RPMI7951 (cell line): Measurements from ENCODE around the gene HEXB. TPM values are rescaled to one million over a fixed set of nuclear protein-coding genes. Genes with fewer than 3 reads are reported as not detected.
A peak's percentile ranks its signal among the peaks of the same experiment; 100 is the strongest.
"Not testable (repeated sequence)": the region's sequence is repeated elsewhere in the genome, so short reads cannot be mapped to it uniquely, and the experiment has no call there.

ENCODE experiments used
- DNase-seq: peaks from one replicate; pipeline ENCODE4 v3.0.0-alpha.2; 2012; ENCODE audit warnings: low read depth
- total RNA-seq: library from RNA; depleted of rRNA; stranded (reverse); fragments of >200 nt; shearing (Covaris generic); gene quantifications from 2 replicates; pipeline ENCODE4 v1.2.3, GENCODE V29; 2014; rRNA removed

The HEXB gene
- total RNA-seq, 1 experiment from 2014 or later: 162 TPM

- no peak for DNase-seq
Measured at GRCh38 chr5:74738406-74738805, 53.4 kb downstream of the HEXB start.

DNA sequence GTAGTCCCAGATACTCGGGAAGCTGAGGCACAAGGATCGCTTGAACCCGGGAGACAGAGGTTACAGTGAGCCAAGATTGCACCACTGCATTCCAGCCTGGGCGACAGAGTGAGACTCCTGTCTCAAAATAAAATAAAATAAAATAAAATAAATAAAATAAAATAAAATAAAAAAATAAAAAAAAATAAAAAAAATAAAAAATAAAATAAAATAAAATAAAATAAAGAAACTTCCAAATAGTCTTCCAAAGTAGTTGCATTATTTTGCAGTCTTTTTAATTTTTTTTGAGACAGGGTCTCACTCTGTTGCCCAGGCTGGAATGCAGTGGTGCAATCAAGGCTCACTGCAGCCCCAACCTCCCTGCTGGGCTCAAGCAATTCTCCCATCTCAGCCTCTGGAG, 63.7 kb downstream of the HEXB start:
- DNase-seq: not testable (repeated sequence)

GRCh38 chr5:74761241-74761640, 76.2 kb downstream of the HEXB start:
- DNase-seq: no peak

GRCh38 chr5:74762599-74762998, 77.6 kb downstream of the HEXB start:
- DNase-seq: peak; percentile 77

GRCh38 chr5:74763504-74763903, 78.5 kb downstream of the HEXB start:
- no peak for DNase-seq

DNA sequence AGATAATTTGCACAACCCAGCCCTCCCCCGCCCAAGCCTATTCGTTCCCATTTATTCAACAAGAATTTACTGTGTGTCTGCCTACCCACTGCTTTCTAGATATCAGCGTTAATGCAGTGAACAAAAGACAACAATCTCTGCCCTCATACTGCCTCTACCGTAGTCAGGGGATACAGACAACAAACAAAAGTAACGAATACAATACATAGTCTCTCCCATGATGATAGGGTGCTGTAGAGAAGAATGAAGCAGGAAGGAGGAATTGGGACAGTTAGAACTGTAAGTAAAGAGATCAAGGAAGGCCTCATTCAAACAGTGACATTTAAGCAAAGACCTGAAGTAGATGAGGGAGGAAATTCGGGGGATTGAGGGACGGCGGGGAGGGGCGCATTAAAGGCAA, 80.2 kb downstream of the HEXB start:
- DNase-seq: peak; percentile 24

DNA sequence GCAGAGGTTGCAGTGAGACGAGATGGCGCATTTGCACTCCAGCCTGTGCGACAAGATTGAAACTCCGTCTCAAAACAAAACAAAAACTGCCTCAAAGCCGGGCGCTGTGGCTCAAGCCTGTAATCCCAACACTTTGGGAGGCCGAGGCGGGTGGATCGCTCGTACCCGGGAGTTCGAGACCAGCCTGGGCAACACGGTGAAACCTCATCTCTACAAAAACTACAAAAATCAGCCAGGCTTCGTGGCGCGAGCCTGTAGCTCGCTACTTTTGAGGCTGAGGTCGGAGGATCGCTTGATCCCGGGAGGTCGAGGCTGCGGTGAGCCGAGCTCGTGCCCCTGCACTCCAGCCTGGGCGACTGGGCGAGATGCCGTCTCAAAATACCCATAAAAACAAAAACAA, 80.9 kb downstream of the HEXB start:
- no peak for DNase-seq

DNA sequence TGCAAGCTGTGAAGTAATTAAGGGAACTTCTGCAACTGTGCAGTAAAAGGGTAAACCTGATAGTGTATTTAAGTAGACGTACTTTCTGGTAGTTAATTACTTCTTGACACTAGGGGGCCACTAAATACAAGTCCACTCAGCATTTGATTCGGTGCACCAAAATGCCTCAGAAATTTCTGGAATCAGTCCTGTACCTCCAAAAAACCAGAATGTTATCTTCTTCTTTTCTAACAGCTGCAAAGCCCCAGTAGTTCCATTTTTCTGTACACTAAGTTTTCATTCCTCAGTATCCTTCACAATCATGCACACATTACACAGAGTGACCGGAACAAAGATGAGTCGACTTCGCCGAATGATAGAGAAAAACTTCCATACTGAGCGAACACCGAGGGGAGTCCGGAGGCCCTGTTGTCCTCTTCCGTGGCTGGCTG, 81.4 kb downstream of the HEXB start:
- no peak for DNase-seq

DNA sequence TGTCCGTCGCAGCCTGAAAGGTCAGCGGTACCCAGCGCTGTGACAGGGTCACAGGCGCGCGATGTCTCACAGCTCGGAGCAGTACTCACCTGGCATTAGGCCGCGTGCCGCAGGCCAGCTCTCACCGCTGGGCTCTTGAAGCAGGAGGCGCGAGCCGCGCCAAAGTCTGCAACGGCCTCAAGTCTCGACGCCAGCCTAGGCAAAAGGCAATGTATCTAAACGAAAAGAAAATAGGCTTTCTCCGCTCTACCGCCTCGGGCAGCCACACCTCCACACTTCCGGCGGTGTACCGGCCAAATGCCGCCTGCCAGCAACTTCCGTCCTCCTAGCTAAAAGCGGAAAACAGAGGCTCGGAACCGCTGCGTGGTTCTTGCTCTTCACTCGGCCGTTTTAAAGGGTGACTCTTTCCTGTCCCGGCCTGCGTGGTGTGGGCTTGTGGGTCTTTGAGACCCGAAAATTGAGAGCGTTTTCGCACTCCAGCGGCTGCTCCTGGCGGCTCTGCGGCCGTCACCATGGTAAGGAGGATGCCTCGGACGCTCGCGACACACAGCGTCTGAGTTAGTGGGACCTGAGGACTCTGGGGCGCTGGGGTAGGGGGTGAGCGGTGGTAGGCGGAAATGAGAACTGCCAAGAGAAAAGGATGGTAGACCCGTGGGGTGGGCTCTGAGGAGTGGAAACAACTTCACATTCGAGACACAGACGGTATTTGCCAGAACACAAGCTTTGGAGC, 82.0 kb downstream of the HEXB start, which contains the start of the genes GFM2 and NSA2:
GFM2 (minus strand) TSS at position 269 of the 730 bp plus-strand sequence. CDS start 3,375 bp downstream, outside the sequence.
NSA2 (plus strand) TSS at position 401 of the 730 bp plus-strand sequence; CDS start at position 513, 112 bp downstream.
- DNase-seq: peak; percentile 90

GRCh38 chr5:74767579-74767913, 82.5 kb downstream of the HEXB start:
- peak; percentile 44 for DNase-seq

Other genes starting within 250 kb of the HEXB start
- gene ENC1, start 44.5 kb upstream of the HEXB start, total RNA-seq: 23.3 and 24.0 TPM in 2 replicates
- 33.8 and 34.2 TPM in 2 replicates for gene GFM2, start 81.9 kb downstream of the HEXB start, total RNA-seq
- gene NSA2, start 82.0 kb downstream of the HEXB start, total RNA-seq: 70.5 and 88.6 TPM in 2 replicates
- 0.36 and 0.39 TPM in 2 replicates for gene FAM169A, start 181.2 kb downstream of the HEXB start, total RNA-seq